Activated naive CD8-positive, alpha-beta T cell (primary cell): ENCODE measurements around the gene GUCY1A2.
"Not testable (repeated sequence)": the region's sequence is repeated elsewhere in the genome, so short reads cannot be mapped to it uniquely, and the experiment has no call there.

Source experiments
- H3K27ac Mint-ChIP-seq: one replicate; pipeline ENCODE4 v1.8.0; 2021; ENCODE audit warnings: mixed read lengths
- H3K27me3 Mint-ChIP-seq: one replicate; pipeline ENCODE4 v1.8.0; 2021; ENCODE audit warnings: mixed read lengths
- H3K36me3 Mint-ChIP-seq: one replicate; pipeline ENCODE4 v1.8.0; 2021; ENCODE audit warnings: mixed read lengths
- H3K4me1 Mint-ChIP-seq: one replicate; pipeline ENCODE4 v1.8.0; 2021; ENCODE audit warnings: low read depth, mixed read lengths
- H3K4me3 Mint-ChIP-seq: one replicate; pipeline ENCODE4 v1.8.0; 2021; ENCODE audit warnings: mild to moderate bottlenecking, mixed read lengths
- H3K9me3 Mint-ChIP-seq: one replicate; pipeline ENCODE4 v1.8.0; 2021; ENCODE audit warnings: low read depth, mixed read lengths

GUCY1A2 gene

GRCh38 chr11:107018219-107018901, at the start of gene GUCY1A2:
GUCY1A2 (minus strand) TSS chr11:107018476; CDS start chr11:107018055, 421 bp downstream.
- Mint-ChIP-seq H3K27ac (no peak within 1 kb of the TSS), H3K4me3 (peak within 1 kb of the TSS; percentile 27), H3K36me3 (no peaks in the 10 kb centered on the region), H3K9me3 (no peaks in the 10 kb centered on the region), H3K27me3 (peaks cover 32% of the 10 kb centered on the region), H3K4me1 (peaks cover 6% of the 10 kb centered on the region)

- H3K27ac Mint-ChIP-seq = no peak overlapping the region
- no peaks in the 10 kb centered on the region for H3K36me3 Mint-ChIP-seq
- no peaks in the 10 kb centered on the region for H3K4me1 Mint-ChIP-seq
- H3K4me3 Mint-ChIP-seq = no peak overlapping the region
- H3K27me3 Mint-ChIP-seq = no peaks in the 10 kb centered on the region
- H3K9me3 Mint-ChIP-seq = peaks cover 27% of the 10 kb centered on the region
Measured at GRCh38 chr11:107054391-107054790, 36.1 kb upstream of the GUCY1A2 start.

GRCh38 chr11:107051332-107051731, 33.1 kb upstream of the GUCY1A2 start:
- H3K4me1 Mint-ChIP-seq, H3K27me3 Mint-ChIP-seq, H3K27ac Mint-ChIP-seq, H3K4me3 Mint-ChIP-seq, H3K36me3 Mint-ChIP-seq: not testable (repeated sequence)
- peaks cover 20% of the 10 kb centered on the region for H3K9me3 Mint-ChIP-seq

GRCh38 chr11:107050899-107051298, 32.6 kb upstream of the GUCY1A2 start:
- H3K4me1 Mint-ChIP-seq, H3K4me3 Mint-ChIP-seq, H3K27me3 Mint-ChIP-seq, H3K36me3 Mint-ChIP-seq, H3K27ac Mint-ChIP-seq: not testable (repeated sequence)
- peaks cover 20% of the 10 kb centered on the region for H3K9me3 Mint-ChIP-seq

GRCh38 chr11:107050121-107050520, 31.8 kb upstream of the GUCY1A2 start:
- no peak overlapping the region for H3K27ac Mint-ChIP-seq
- H3K9me3 Mint-ChIP-seq = peaks cover 24% of the 10 kb centered on the region
- no peaks in the 10 kb centered on the region for H3K4me1 Mint-ChIP-seq
- no peaks in the 10 kb centered on the region for H3K36me3 Mint-ChIP-seq
- no peaks in the 10 kb centered on the region for H3K27me3 Mint-ChIP-seq
- H3K4me3 Mint-ChIP-seq = no peak overlapping the region

- Mint-ChIP-seq H3K27me3 (no peaks in the 10 kb centered on the region), H3K4me3 (no peak overlapping the region), H3K36me3 (no peaks in the 10 kb centered on the region), H3K27ac (no peak overlapping the region), H3K4me1 (no peaks in the 10 kb centered on the region), H3K9me3 (peaks cover 11% of the 10 kb centered on the region)
Measured at GRCh38 chr11:107044503-107044902, 26.2 kb upstream of the GUCY1A2 start.

- H3K36me3 Mint-ChIP-seq = no peaks in the 10 kb centered on the region
- H3K9me3 Mint-ChIP-seq = peaks cover 11% of the 10 kb centered on the region
- H3K27me3 Mint-ChIP-seq = no peaks in the 10 kb centered on the region
- H3K4me3 Mint-ChIP-seq = no peak overlapping the region
- H3K27ac Mint-ChIP-seq = no peak overlapping the region
- no peaks in the 10 kb centered on the region for H3K4me1 Mint-ChIP-seq
Measured at GRCh38 chr11:107043242-107044006, 25.1 kb upstream of the GUCY1A2 start.

- no peak overlapping the region for H3K4me3 Mint-ChIP-seq
- H3K9me3 Mint-ChIP-seq = peaks cover 11% of the 10 kb centered on the region
- H3K36me3 Mint-ChIP-seq = no peaks in the 10 kb centered on the region
- H3K27me3 Mint-ChIP-seq = no peaks in the 10 kb centered on the region
- H3K27ac Mint-ChIP-seq = no peak overlapping the region
- no peaks in the 10 kb centered on the region for H3K4me1 Mint-ChIP-seq
Measured at GRCh38 chr11:107042748-107043147, 24.5 kb upstream of the GUCY1A2 start.

- H3K27ac Mint-ChIP-seq = no peak overlapping the region
- H3K36me3 Mint-ChIP-seq = no peaks in the 10 kb centered on the region
- H3K4me3 Mint-ChIP-seq = no peak overlapping the region
- no peaks in the 10 kb centered on the region for H3K4me1 Mint-ChIP-seq
- no peaks in the 10 kb centered on the region for H3K27me3 Mint-ChIP-seq
- H3K9me3 Mint-ChIP-seq = peaks cover 11% of the 10 kb centered on the region
Measured at GRCh38 chr11:107041088-107041444, 22.8 kb upstream of the GUCY1A2 start.

- Mint-ChIP-seq H3K27ac (no peak overlapping the region), H3K4me1 (no peaks in the 10 kb centered on the region), H3K36me3 (no peaks in the 10 kb centered on the region), H3K4me3 (no peak overlapping the region), H3K9me3 (peaks cover 10% of the 10 kb centered on the region), H3K27me3 (no peaks in the 10 kb centered on the region)
Measured at GRCh38 chr11:107040433-107041087, 22.3 kb upstream of the GUCY1A2 start.

GRCh38 chr11:107025673-107026072, 7.4 kb upstream of the GUCY1A2 start:
- no peak overlapping the region for H3K27ac Mint-ChIP-seq
- no peak overlapping the region for H3K4me3 Mint-ChIP-seq
- H3K4me1 Mint-ChIP-seq = no peaks in the 10 kb centered on the region
- H3K27me3 Mint-ChIP-seq = peaks cover 12% of the 10 kb centered on the region
- peaks cover 3% of the 10 kb centered on the region for H3K9me3 Mint-ChIP-seq
- H3K36me3 Mint-ChIP-seq = no peaks in the 10 kb centered on the region

GRCh38 chr11:107020594-107020993, 2.3 kb upstream of the GUCY1A2 start:
- peaks cover 6% of the 10 kb centered on the region for H3K4me1 Mint-ChIP-seq
- H3K9me3 Mint-ChIP-seq = no peaks in the 10 kb centered on the region
- H3K4me3 Mint-ChIP-seq = no peak overlapping the region
- H3K27me3 Mint-ChIP-seq = peaks cover 27% of the 10 kb centered on the region
- H3K36me3 Mint-ChIP-seq = no peaks in the 10 kb centered on the region
- H3K27ac Mint-ChIP-seq = no peak overlapping the region

GRCh38 chr11:107018902-107019493, 722 bp upstream of the GUCY1A2 start:
- Mint-ChIP-seq H3K4me1 (peaks cover 6% of the 10 kb centered on the region), H3K36me3 (no peaks in the 10 kb centered on the region), H3K9me3 (no peaks in the 10 kb centered on the region), H3K4me3 (no peak overlapping the region), H3K27me3 (peaks cover 32% of the 10 kb centered on the region), H3K27ac (no peak overlapping the region)

GRCh38 chr11:107017433-107018218, 650 bp downstream of the GUCY1A2 start:
- peaks cover 29% of the 10 kb centered on the region for H3K27me3 Mint-ChIP-seq
- no peaks in the 10 kb centered on the region for H3K36me3 Mint-ChIP-seq
- H3K4me3 Mint-ChIP-seq = peak overlapping the region; percentile 38
- no peak overlapping the region for H3K27ac Mint-ChIP-seq
- H3K9me3 Mint-ChIP-seq = no peaks in the 10 kb centered on the region
- peaks cover 6% of the 10 kb centered on the region for H3K4me1 Mint-ChIP-seq
